ENCODE results near the gene HBE1.

- TF ChIP-seq CTCF (IDR thresholded peaks at IDR 0.05) (no peak), POLR2A (IDR thresholded peaks at IDR 0.05) (no peak)
Measured at GRCh38 chr11:5251746-5252145, 18.0 kb downstream of the HBE1 start.
